ENCODE measurements around the gene FCN2.

DNA sequence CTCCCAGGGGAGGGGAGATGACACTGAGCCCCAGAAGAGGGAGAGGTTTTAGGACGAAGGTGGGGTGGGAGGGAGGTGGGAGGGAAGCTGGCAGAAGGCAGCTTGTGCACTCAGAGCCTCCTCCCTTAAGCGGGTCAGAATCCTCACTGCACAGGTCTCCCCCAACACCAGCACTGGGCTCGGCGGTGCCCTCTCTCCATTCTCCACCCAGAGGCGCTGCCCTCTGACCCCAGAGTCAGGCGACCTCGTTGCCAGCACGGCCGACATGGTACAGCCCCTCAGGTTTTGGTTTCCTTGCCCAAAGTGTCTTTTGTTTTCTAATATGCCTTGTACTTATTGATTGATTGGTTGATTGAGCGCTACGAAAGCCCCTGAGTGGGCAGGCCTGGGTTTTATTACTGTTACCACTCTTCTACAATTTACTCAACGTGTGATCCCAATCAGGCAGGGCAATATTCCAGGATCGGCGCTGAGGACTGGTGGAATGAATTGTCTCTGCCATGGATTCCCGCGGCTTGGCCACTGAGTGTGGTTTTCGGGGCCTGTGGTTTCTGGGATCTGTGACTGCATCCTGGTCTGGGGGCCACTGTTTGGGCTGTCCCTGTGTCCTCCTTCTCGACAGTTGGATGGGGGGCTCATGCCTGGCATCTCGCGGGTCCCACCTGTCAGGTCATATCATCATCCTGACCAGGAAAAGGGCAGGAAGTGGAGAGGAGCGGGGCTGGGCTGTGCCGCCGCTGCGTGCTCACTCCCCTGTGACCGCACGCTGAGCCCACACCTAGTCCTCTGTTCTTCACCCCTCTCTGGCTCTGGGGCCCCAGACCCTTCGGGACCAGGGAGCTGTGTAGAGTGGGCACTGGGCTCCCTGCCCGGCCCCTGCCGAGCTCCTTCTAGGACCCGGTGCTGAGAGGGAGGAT, 9.6 kb upstream of the FCN2 start:
- no peak for TF ChIP-seq CTCF (IDR thresholded peaks at IDR 0.05)
- no peak for TF ChIP-seq POLR2A (IDR thresholded peaks at IDR 0.05)
- TF ChIP-seq POLR2AphosphoS5 (IDR thresholded peaks at IDR 0.05) = no peak

Data from upper lobe of left lung (tissue), 4 donors.